ENCODE data around the gene OSCP1.
A peak's percentile ranks its signal among the peaks of the same experiment; 100 is the strongest.

Gene OSCP1

GRCh38 chr1:36386265-36387140 is 63.7 kb downstream of the OSCP1 start:
- H3K36me3 ChIP-seq (ENCODE audit: insufficient read depth, low read length), result peaks cover 14% of the 10 kb centered on the region
- no peaks in the 10 kb centered on the region for H3K9me3 ChIP-seq (ENCODE audit: low read length)
- no peaks in the 10 kb centered on the region for H3K27me3 ChIP-seq (ENCODE audit: control insufficient read depth in 1 of 2, insufficient read depth in 2 of 2, low read length in 2 of 2)
- peak overlapping the region; percentile 81 for H3K9ac ChIP-seq (ENCODE audit: low read length)
- peaks cover 49% of the 10 kb centered on the region for H3K4me1 ChIP-seq (ENCODE audit: insufficient read depth, low read length)
- H3K4me3 ChIP-seq (ENCODE audit: low read depth in 1 of 2, low read length in 2 of 2), result peak overlapping the region; percentile 33 to 66
- peak overlapping the region; percentile 89 for H3K27ac ChIP-seq (ENCODE audit: low read depth, low read length)

- H3K36me3 ChIP-seq (ENCODE audit: insufficient read depth, low read length), result peaks cover 5% of the 10 kb centered on the region
- peaks cover 54% of the 10 kb centered on the region for H3K4me1 ChIP-seq (ENCODE audit: insufficient read depth, low read length)
- H3K4me3 ChIP-seq (ENCODE audit: low read depth in 1 of 2, low read length in 2 of 2), result peak within 1 kb of the TSS; percentile 90
- H3K9ac ChIP-seq (ENCODE audit: low read length), result peak within 1 kb of the TSS; percentile 81
- peak within 1 kb of the TSS; percentile 89 for H3K27ac ChIP-seq (ENCODE audit: low read depth, low read length)
- H3K9me3 ChIP-seq (ENCODE audit: low read length), result no peaks in the 10 kb centered on the region
- no peaks in the 10 kb centered on the region for H3K27me3 ChIP-seq (ENCODE audit: control insufficient read depth in 1 of 2, insufficient read depth in 2 of 2, low read length in 2 of 2)
Observed at GRCh38 chr1:36385410-36386264, 64.6 kb downstream of the OSCP1 start, which contains the start of gene STK40. Gene STK40 (minus strand): TSS chr1:36385924. CDS start chr1:36361332, 24,592 bp downstream.

GRCh38 chr1:36384542-36385409 is 65.5 kb downstream of the OSCP1 start:
- H3K4me3 ChIP-seq (ENCODE audit: low read depth in 1 of 2, low read length in 2 of 2), result peak overlapping the region; percentile 90
- H3K9me3 ChIP-seq (ENCODE audit: low read length), result no peaks in the 10 kb centered on the region
- no peaks in the 10 kb centered on the region for H3K36me3 ChIP-seq (ENCODE audit: insufficient read depth, low read length)
- peaks cover 62% of the 10 kb centered on the region for H3K4me1 ChIP-seq (ENCODE audit: insufficient read depth, low read length)
- H3K27me3 ChIP-seq (ENCODE audit: control insufficient read depth in 1 of 2, insufficient read depth in 2 of 2, low read length in 2 of 2), result no peaks in the 10 kb centered on the region
- H3K27ac ChIP-seq (ENCODE audit: low read depth, low read length), result peak overlapping the region; percentile 89
- H3K9ac ChIP-seq (ENCODE audit: low read length), result peak overlapping the region; percentile 74

GRCh38 chr1:36383240-36383639 is 67.0 kb downstream of the OSCP1 start:
- no peaks in the 10 kb centered on the region for H3K27me3 ChIP-seq (ENCODE audit: control insufficient read depth in 1 of 2, insufficient read depth in 2 of 2, low read length in 2 of 2)
- H3K36me3 ChIP-seq (ENCODE audit: insufficient read depth, low read length), result no peaks in the 10 kb centered on the region
- H3K4me3 ChIP-seq (ENCODE audit: low read depth in 1 of 2, low read length in 2 of 2), result no peak overlapping the region
- no peaks in the 10 kb centered on the region for H3K9me3 ChIP-seq (ENCODE audit: low read length)
- no peak overlapping the region for H3K9ac ChIP-seq (ENCODE audit: low read length)
- peaks cover 61% of the 10 kb centered on the region for H3K4me1 ChIP-seq (ENCODE audit: insufficient read depth, low read length)
- H3K27ac ChIP-seq (ENCODE audit: low read depth, low read length), result no peak overlapping the region

- H3K9ac ChIP-seq (ENCODE audit: low read length), result no peak overlapping the region
- no peak overlapping the region for H3K27ac ChIP-seq (ENCODE audit: low read depth, low read length)
- no peak overlapping the region for H3K4me3 ChIP-seq (ENCODE audit: low read depth in 1 of 2, low read length in 2 of 2)
- no peaks in the 10 kb centered on the region for H3K36me3 ChIP-seq (ENCODE audit: insufficient read depth, low read length)
- H3K4me1 ChIP-seq (ENCODE audit: insufficient read depth, low read length), result peaks cover 61% of the 10 kb centered on the region
- no peaks in the 10 kb centered on the region for H3K27me3 ChIP-seq (ENCODE audit: control insufficient read depth in 1 of 2, insufficient read depth in 2 of 2, low read length in 2 of 2)
- no peaks in the 10 kb centered on the region for H3K9me3 ChIP-seq (ENCODE audit: low read length)
Observed at GRCh38 chr1:36382669-36383068, 67.6 kb downstream of the OSCP1 start.

GRCh38 chr1:36382231-36382630 is 68.0 kb downstream of the OSCP1 start:
- Histone ChIP-seq H3K4me1 (ENCODE audit: insufficient read depth, low read length) (peaks cover 57% of the 10 kb centered on the region), H3K9me3 (ENCODE audit: low read length) (no peaks in the 10 kb centered on the region), H3K27ac (ENCODE audit: low read depth, low read length) (no peak overlapping the region), H3K36me3 (ENCODE audit: insufficient read depth, low read length) (no peaks in the 10 kb centered on the region), H3K4me3 (ENCODE audit: low read depth in 1 of 2, low read length in 2 of 2) (no peak overlapping the region), H3K9ac (ENCODE audit: low read length) (no peak overlapping the region), H3K27me3 (ENCODE audit: control insufficient read depth in 1 of 2, insufficient read depth in 2 of 2, low read length in 2 of 2) (no peaks in the 10 kb centered on the region)

GRCh38 chr1:36381405-36381804 is 68.8 kb downstream of the OSCP1 start:
- Histone ChIP-seq H3K9me3 (ENCODE audit: low read length) (no peaks in the 10 kb centered on the region), H3K9ac (ENCODE audit: low read length) (no peak overlapping the region), H3K27me3 (ENCODE audit: control insufficient read depth in 1 of 2, insufficient read depth in 2 of 2, low read length in 2 of 2) (no peaks in the 10 kb centered on the region), H3K36me3 (ENCODE audit: insufficient read depth, low read length) (no peaks in the 10 kb centered on the region), H3K4me1 (ENCODE audit: insufficient read depth, low read length) (peaks cover 52% of the 10 kb centered on the region), H3K4me3 (ENCODE audit: low read depth in 1 of 2, low read length in 2 of 2) (no peak overlapping the region), H3K27ac (ENCODE audit: low read depth, low read length) (no peak overlapping the region)

GRCh38 chr1:36380782-36381181 is 69.5 kb downstream of the OSCP1 start:
- H3K9me3 ChIP-seq (ENCODE audit: low read length), result no peaks in the 10 kb centered on the region
- H3K4me1 ChIP-seq (ENCODE audit: insufficient read depth, low read length), result peaks cover 52% of the 10 kb centered on the region
- no peaks in the 10 kb centered on the region for H3K27me3 ChIP-seq (ENCODE audit: control insufficient read depth in 1 of 2, insufficient read depth in 2 of 2, low read length in 2 of 2)
- no peak overlapping the region for H3K27ac ChIP-seq (ENCODE audit: low read depth, low read length)
- no peak overlapping the region for H3K4me3 ChIP-seq (ENCODE audit: low read depth in 1 of 2, low read length in 2 of 2)
- no peak overlapping the region for H3K9ac ChIP-seq (ENCODE audit: low read length)
- H3K36me3 ChIP-seq (ENCODE audit: insufficient read depth, low read length), result no peaks in the 10 kb centered on the region

- H3K9me3 ChIP-seq (ENCODE audit: low read length), result no peaks in the 10 kb centered on the region
- H3K27me3 ChIP-seq (ENCODE audit: control insufficient read depth in 1 of 2, insufficient read depth in 2 of 2, low read length in 2 of 2), result no peaks in the 10 kb centered on the region
- no peak overlapping the region for H3K27ac ChIP-seq (ENCODE audit: low read depth, low read length)
- H3K4me1 ChIP-seq (ENCODE audit: insufficient read depth, low read length), result peaks cover 56% of the 10 kb centered on the region
- H3K4me3 ChIP-seq (ENCODE audit: low read depth in 1 of 2, low read length in 2 of 2), result no peak overlapping the region
- no peak overlapping the region for H3K9ac ChIP-seq (ENCODE audit: low read length)
- H3K36me3 ChIP-seq (ENCODE audit: insufficient read depth, low read length), result no peaks in the 10 kb centered on the region
Observed at GRCh38 chr1:36380143-36380619, 70.1 kb downstream of the OSCP1 start.

- H3K27me3 ChIP-seq (ENCODE audit: control insufficient read depth in 1 of 2, insufficient read depth in 2 of 2, low read length in 2 of 2), result no peaks in the 10 kb centered on the region
- H3K36me3 ChIP-seq (ENCODE audit: insufficient read depth, low read length), result no peaks in the 10 kb centered on the region
- H3K9ac ChIP-seq (ENCODE audit: low read length), result no peak overlapping the region
- peaks cover 58% of the 10 kb centered on the region for H3K4me1 ChIP-seq (ENCODE audit: insufficient read depth, low read length)
- H3K27ac ChIP-seq (ENCODE audit: low read depth, low read length), result no peak overlapping the region
- H3K4me3 ChIP-seq (ENCODE audit: low read depth in 1 of 2, low read length in 2 of 2), result no peak overlapping the region
- no peaks in the 10 kb centered on the region for H3K9me3 ChIP-seq (ENCODE audit: low read length)
Observed at GRCh38 chr1:36377791-36378492, 72.3 kb downstream of the OSCP1 start.

All from muscle layer of colon (tissue), 2 donors.